ENCODE data around the gene PPFIA3.
"Not testable (repeated sequence)": the region's sequence is repeated elsewhere in the genome, so short reads cannot be mapped to it uniquely, and the experiment has no call there.

PPFIA3 gene

GRCh38 chr19:49125025-49125731, 5.8 kb downstream of the PPFIA3 start:
- DNase-seq = no peak

GRCh38 chr19:49126575-49126974, 7.2 kb downstream of the PPFIA3 start:
- DNase-seq = no peak

DNA sequence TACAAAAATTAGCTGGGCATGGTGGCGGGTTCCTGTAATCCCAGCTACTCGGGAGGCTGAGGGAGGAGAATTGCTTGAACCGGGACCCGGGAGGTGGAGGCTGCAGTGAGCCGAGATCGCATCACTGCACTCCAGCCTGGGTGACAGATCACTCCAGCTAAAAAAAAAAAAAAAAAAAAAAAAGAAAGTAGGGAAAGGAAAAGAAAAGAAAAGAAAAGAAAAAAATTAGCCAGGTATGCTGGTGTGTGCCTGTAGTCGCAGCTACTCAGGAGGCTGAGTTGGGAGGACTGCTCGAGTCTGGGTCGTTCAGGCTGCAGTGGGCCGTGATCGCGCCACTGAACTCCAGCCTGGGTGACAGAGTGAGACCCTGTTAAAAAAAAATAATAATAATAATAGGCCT, 7.9 kb downstream of the PPFIA3 start:
- not testable (repeated sequence) for DNase-seq

- peak; percentile 98 for DNase-seq
These were observed 8.6 kb downstream of the PPFIA3 start for GRCh38 chr19:49127674-49128544.

- DNase-seq = no peak
These were observed 9.3 kb downstream of the PPFIA3 start for GRCh38 chr19:49128545-49129237.

GRCh38 chr19:49129238-49129583, 9.9 kb downstream of the PPFIA3 start:
- DNase-seq = peak; percentile 22 to 84

DNA sequence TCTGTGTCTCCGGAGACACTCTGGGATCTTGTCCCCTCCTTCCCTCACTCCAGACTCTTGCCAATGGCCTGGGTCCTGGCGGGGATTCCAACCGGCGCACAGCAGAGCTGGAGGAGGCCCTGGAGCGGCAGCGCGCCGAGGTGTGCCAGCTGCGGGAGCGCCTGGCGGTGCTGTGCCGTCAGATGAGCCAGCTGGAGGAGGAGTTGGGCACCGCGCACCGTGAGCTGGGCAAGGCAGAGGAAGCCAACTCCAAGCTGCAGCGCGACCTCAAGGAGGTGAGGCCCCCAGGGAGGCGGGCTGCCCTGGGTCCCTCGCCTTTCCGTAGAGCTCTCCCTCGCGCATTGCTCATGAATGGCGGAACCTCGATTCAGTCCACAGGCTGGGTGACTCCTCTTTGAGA, 11.0 kb downstream of the PPFIA3 start:
- DNase-seq = no peak

- peak; percentile 80 to 88 for DNase-seq
These were observed 13.7 kb downstream of the PPFIA3 start for GRCh38 chr19:49132974-49133609.

GRCh38 chr19:49133621-49134454, 14.5 kb downstream of the PPFIA3 start:
- DNase-seq = peak; percentile 90 to 91

GRCh38 chr19:49135686-49136085, 16.3 kb downstream of the PPFIA3 start:
- DNase-seq = no peak

DNA sequence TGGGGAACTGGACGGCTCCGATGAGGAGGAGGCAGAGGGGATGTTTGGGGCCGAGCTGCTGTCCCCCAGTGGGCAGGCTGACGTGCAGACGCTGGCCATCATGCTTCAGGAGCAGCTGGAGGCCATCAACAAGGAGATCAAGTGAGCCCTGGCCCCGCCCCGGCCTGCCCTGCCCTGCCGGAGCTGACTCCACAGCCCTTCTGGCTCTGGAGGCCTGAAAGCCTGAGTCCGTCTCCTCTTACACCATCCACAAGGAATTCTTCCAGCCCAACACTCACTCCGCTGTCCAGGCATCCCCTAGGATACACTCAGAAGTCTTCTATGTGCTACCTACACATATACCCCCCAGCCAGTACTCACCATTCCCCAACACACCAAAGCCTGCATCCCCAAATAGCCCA, 17.4 kb downstream of the PPFIA3 start:
- no peak for DNase-seq

GRCh38 chr19:49140951-49141350, 21.6 kb downstream of the PPFIA3 start:
- DNase-seq = no peak

GRCh38 chr19:49141352-49141751, 22.0 kb downstream of the PPFIA3 start:
- no peak for DNase-seq

DNA sequence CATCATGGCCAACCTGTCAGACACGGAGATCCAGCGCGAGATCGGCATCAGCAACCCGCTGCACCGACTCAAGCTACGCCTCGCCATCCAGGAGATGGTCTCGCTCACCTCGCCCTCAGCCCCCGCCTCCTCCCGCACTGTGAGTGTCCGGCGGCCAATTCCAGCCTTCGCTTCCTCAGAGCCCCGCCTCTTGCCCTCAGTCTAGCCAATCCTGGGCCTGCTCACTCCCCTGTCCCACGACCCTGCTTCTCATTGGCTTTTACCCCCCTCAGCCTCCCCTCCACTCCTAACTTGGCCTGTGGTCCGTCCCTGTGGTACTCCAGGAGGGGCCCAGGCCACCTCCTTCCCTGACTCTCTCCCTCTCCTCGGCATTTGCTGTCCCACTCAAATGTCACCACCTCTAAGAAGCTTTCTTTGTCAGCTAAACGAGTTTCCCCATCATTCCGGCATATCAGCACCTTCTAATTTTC, 23.6 kb downstream of the PPFIA3 start:
- DNase-seq = no peak

- peak; percentile 35 to 38 for DNase-seq
These were observed 26.4 kb downstream of the PPFIA3 start for GRCh38 chr19:49145573-49146407.

DNA sequence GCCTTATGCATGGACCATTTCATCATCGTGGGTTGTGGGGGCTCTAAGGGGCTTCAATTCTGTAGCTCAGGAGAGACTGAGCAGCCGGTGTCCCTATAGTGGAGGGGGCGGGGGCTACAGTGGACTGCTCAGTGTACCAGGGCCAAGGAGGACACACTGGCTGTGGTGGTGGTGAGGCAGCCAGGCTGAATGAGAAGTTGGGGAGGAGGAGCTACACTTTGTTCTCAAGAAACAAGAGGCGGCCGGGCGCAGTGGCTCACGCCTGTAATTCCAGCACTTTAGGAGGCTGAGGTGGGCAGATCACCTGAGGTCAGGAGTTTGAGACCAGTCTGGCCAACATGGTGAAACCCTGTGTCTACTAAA, 27.0 kb downstream of the PPFIA3 start:
- not testable (repeated sequence) for DNase-seq

GRCh38 chr19:49148044-49148682, 28.8 kb downstream of the PPFIA3 start:
- no peak for DNase-seq

DNA sequence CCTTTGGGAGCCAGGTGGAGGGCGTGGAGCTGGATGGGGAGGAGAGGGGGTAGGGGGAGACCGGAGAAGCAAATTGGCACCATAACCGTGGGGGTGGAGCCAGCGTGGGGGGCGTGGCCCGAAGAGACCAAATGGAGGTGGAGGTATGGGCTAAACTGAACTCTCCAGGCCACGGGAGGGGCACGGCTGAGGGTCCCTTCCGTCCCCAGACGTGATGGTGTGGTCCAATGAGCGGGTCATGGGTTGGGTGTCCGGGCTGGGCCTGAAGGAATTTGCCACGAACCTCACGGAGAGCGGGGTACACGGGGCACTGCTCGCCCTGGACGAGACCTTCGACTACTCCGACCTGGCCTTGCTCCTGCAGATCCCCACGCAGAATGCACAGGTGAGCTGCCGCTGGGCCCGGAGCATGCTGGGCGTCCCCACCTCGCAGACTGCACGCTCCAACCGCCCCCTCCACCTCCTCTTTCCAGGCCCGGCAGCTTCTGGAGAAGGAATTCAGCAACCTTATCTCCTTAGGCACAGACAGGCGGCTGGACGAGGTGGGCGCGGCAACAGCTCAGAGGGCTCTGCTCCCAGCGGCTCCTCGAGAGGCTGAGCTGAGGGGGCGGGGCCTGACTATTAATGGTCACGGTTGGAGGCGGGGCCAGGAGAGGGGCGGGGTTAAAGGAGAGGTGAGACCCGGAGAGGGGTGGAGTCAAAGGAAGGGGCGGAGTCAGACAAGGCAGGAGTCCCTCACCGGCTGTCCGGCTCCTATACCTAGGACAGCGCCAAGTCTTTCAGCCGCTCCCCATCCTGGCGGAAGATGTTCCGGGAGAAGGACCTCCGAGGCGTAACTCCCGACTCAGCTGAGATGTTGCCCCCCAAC, 29.7 kb downstream of the PPFIA3 start:
- DNase-seq = peak; percentile 99

DNA sequence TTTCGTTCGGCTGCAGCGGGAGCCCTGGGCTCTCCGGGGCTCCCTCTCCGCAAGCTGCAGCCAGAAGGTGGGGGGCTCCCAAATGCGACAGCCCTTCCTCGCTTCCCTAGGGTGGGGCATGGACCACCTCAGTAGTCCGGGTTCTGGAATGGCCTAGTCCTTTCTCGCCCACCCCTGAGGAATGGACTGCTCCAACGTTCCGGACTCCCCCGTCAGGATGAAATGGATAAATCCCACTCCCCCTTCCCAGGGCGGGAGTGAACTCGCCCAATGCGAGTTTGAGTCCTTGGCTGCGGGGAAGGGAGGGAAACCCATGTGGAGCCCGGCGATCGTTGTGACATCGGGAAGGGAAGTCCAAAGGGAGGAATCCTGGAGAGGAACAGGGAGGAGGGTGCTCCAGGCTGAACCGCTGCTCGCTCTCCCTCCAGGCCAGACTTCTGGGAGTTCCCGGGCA, 30.3 kb downstream of the PPFIA3 start:
- peak; percentile 55 to 94 for DNase-seq

Measured in NCI-H187 (cell line).